HG03457 (cell line): ENCODE results near the gene ARMC8.

ENCODE experiments used
- ATAC-seq: cut with Tn5 transposase; IDR thresholded peaks from one replicate; pipeline ENCODE4 v1.9.1; 2021; ENCODE audit warnings: moderate number of reproducible peaks; ENCODE audit not compliant: unreplicated experiment

Gene ARMC8

DNA sequence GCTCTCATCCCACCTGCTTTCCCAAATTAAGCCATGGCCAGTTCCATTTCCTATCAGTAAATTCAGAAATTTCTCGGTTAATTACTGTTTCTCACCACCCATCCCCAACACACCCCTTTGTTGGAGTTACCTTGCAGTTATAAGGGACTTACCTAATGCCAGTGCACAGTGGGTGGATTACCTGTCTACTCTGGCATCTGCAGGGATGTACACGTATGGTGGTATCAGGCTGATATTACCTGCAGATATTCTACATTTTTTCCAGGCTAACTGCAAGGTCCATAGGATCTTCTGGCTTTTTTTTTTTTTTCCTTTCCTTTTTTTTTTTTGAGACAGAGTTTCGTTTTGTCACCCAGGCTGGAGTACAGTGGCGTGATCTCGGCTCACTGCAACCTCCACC lies 153.4 kb downstream of the ARMC8 start:
- no peak for ATAC-seq

DNA sequence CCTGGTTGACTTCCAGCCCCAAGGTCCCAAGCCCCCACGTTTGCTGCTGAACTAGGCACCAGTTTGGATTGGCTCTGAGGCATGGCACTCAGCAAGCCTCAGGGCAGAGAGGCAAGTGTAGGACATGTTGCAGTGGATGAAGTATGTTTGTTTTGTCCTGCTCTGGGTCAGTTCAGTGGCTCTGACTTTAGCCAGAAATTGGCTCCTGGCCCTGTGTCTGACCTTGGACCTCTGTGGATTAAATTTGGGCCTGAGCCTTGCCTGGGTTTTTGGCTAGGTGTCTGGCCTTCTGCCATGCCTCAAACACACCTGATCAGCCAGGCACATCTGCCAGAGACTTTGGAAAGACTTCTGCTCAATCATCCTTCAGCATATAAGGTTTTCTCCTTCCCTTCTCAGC lies 157.7 kb downstream of the ARMC8 start:
- ATAC-seq: no peak
